K562 (cell line): Measurements from ENCODE around the gene LIN28B. TPM values are rescaled to one million over a fixed set of nuclear protein-coding genes. Genes with fewer than 3 reads are reported as not detected.

ENCODE experiments used
- ATAC-seq: fragments of 200-7000 bp; cut with Tn5 transposase; 3 replicates; pipeline ENCODE4 v1.9.1; 2020; ENCODE audit warnings: moderate library complexity
- BruUV-seq: library from RNA; stranded (reverse); fragments of 400-500 nt; replicated peaks from 2 replicates; lab custom pipeline; 2021; lab: Mats Ljungman, UMichigan
- CTCF ChIA-PET: fragments of 300-600 bp; formaldehyde crosslinking; extraction: SDS; loops from one replicate; lab custom pipeline; 2021; ENCODE audit warnings: low intra/inter-chr PET ratio; lab: Yijun Ruan, JAX
- POLR2A ChIA-PET: fragments of 300-600, 350-650 bp; sonication (Branson Sonifier 250); formaldehyde crosslinking; extraction: SDS; loops from one replicate; lab custom pipeline; 2021; ENCODE audit warnings: antibody characterized with exemption, inconsistent platforms; lab: Yijun Ruan, JAX
- DNase-seq, 4 experiments: peaks; one replicate each; pipeline versions ENCODE4 v3.0.0 to v3.0.0-alpha.2; 2011 to 2018; ENCODE audit warnings: low spot score in 3 of 4, mixed read lengths in 3 of 4; ENCODE audit errors: extremely low read depth in 1 of 4
- FAIRE-seq: peaks from 2 replicates; lab custom pipeline; 2011; peaks lifted over from hg19 to GRCh38; lab: Jason Lieb, UNC
- H2AFZ ChIP-seq: 2 replicates; pipeline ENCODE4 v1.6.0; 2011; ENCODE audit warnings: low read depth, low read length, control low read depth, inconsistent platforms
- H3K27ac ChIP-seq: fragments of 200-600 bp; 3 replicates; pipeline ENCODE4 v1.8.0; 2011; ENCODE audit warnings: low read depth, mild to moderate bottlenecking, control low read depth, inconsistent platforms, low read length, moderate library complexity, mixed read lengths; ENCODE audit errors: extremely low read depth
- H3K27me3 ChIP-seq, 2 experiments: fragments of 300-600 bp in 1 of 2; 2 replicates in 1 of 2; 3 replicates in 1 of 2; pipeline versions ENCODE4 v1.6.0 to v1.8.0; 2011; ENCODE audit warnings: inconsistent platforms in 2 of 2, low read length in 2 of 2, mild to moderate bottlenecking in 1 of 2, mixed read lengths in 1 of 2, moderate library complexity in 1 of 2; ENCODE audit not compliant: control insufficient read depth in 2 of 2, insufficient read depth in 2 of 2
- H3K36me3 ChIP-seq: fragments of 300-600 bp; 3 replicates; pipeline ENCODE4 v1.8.0; 2011; ENCODE audit warnings: mild to moderate bottlenecking, low read length, inconsistent platforms; ENCODE audit not compliant: control insufficient read depth, insufficient read depth
- H3K4me1 ChIP-seq, 2 experiments: fragments of 200-600 bp in 1 of 2; replicated peaks in 1 of 2; 2 replicates in 1 of 2; 3 replicates in 1 of 2; pipeline versions ENCODE4 v1.5.1 to v1.8.0; 2011; ENCODE audit warnings: inconsistent platforms in 2 of 2, low read length in 2 of 2, mild to moderate bottlenecking in 1 of 2, mixed read lengths in 1 of 2, moderate library complexity in 1 of 2; ENCODE audit not compliant: control insufficient read depth in 2 of 2, insufficient read depth in 2 of 2
- H3K4me2 ChIP-seq: 2 replicates; pipeline ENCODE4 v1.6.1; 2011; ENCODE audit warnings: low read length, control low read depth, inconsistent platforms, mixed read lengths; ENCODE audit not compliant: insufficient read depth
- H3K4me3 ChIP-seq: fragments of 200-600 bp; sonication (generic), shearing (Covaris generic); 2 replicates; pipeline ENCODE4 v1.5.1; 2016; ENCODE audit warnings: control low read depth, inconsistent platforms
- H3K79me2 ChIP-seq: fragments of 200-600 bp; 3 replicates; pipeline ENCODE4 v1.8.0; 2011; ENCODE audit warnings: low read length, inconsistent platforms; ENCODE audit not compliant: control insufficient read depth, insufficient read depth
- H3K9ac ChIP-seq, 2 experiments: 2 replicates each; pipeline versions ENCODE4 v1.6.0 to v1.6.1; 2011; ENCODE audit warnings: low read depth in 2 of 2, low read length in 2 of 2, control low read depth in 1 of 2, inconsistent platforms in 1 of 2, mild to moderate bottlenecking in 1 of 2, mixed read lengths in 1 of 2; ENCODE audit not compliant: insufficient read depth in 1 of 2
- H3K9me1 ChIP-seq: one replicate; pipeline ENCODE4 v1.6.0; 2011; ENCODE audit warnings: inconsistent platforms, mild to moderate bottlenecking, low read length, moderate library complexity; ENCODE audit not compliant: control insufficient read depth, insufficient read depth
- H3K9me3 ChIP-seq: replicated peaks from 2 replicates; pipeline ENCODE4 v1.5.1; 2011; ENCODE audit warnings: low read depth, low read length, inconsistent platforms; ENCODE audit not compliant: control insufficient read depth, insufficient read depth
- H4K20me1 ChIP-seq: replicated peaks from 2 replicates; pipeline ENCODE4 v1.6.1; 2011; ENCODE audit warnings: low read length, inconsistent platforms, mixed read lengths; ENCODE audit not compliant: control insufficient read depth, insufficient read depth
- BDP1 ChIP-seq: IDR thresholded peaks from 3 replicates; pipeline ENCODE4 v1.6.1; 2011; ENCODE audit not compliant: insufficient read length, insufficient read depth
- CBFB ChIP-seq: sonication (generic); formaldehyde crosslinking; IDR thresholded peaks from 2 replicates; pipeline ENCODE4 v1.4.0; 2020; ENCODE audit warnings: mild to moderate bottlenecking, missing genetic modification reagents
- CBX3 ChIP-seq, 2 experiments: IDR thresholded peaks; 1 replicate in 1 of 2; 2 replicates in 1 of 2; pipeline ENCODE4 v1.6.1; 2012; ENCODE audit warnings: inconsistent platforms in 2 of 2, low read length in 2 of 2, borderline replicate concordance in 1 of 2, control low read depth in 1 of 2
- CSDE1 ChIP-seq, 2 experiments: fragments of 450-650 bp; IDR thresholded peaks; 2 replicates each; pipeline ENCODE4 v1.6.1; 2016; ENCODE audit warnings: mild to moderate bottlenecking in 1 of 2
- ELF4 ChIP-seq: fragments of 450-650 bp; formaldehyde crosslinking; IDR thresholded peaks from 2 replicates; pipeline ENCODE4 v1.4.0; 2022; ENCODE audit warnings: missing genetic modification characterization
- FOXK2 ChIP-seq, 2 experiments: fragments of 450-650 bp; IDR thresholded peaks in 1 of 2; conservative IDR thresholded peaks in 1 of 2; 2 replicates each; pipeline ENCODE4 v1.6.1; 2016; ENCODE audit warnings: low read depth in 2 of 2, mild to moderate bottlenecking in 1 of 2
- MCM3 ChIP-seq: fragments of 450-650 bp; IDR thresholded peaks from 2 replicates; pipeline ENCODE4 v1.6.1; 2016
- MCM5 ChIP-seq: fragments of 450-650 bp; IDR thresholded peaks from 2 replicates; pipeline ENCODE4 v1.6.1; 2016; ENCODE audit warnings: low read depth
- MTA3 ChIP-seq: fragments of 450-650 bp; formaldehyde crosslinking; IDR thresholded peaks from 2 replicates; pipeline ENCODE4 v1.6.1; 2017; ENCODE audit warnings: mild to moderate bottlenecking, borderline replicate concordance
- NCOA6 ChIP-seq: fragments of 450-650 bp; IDR thresholded peaks from 2 replicates; pipeline ENCODE4 v1.6.1; 2017; ENCODE audit warnings: mild to moderate bottlenecking
- NELFE ChIP-seq: IDR thresholded peaks from 2 replicates; pipeline ENCODE4 v1.6.1; 2011; ENCODE audit warnings: mild to moderate bottlenecking; ENCODE audit not compliant: insufficient read depth, insufficient read length
- POLR2AphosphoS5 ChIP-seq: IDR thresholded peaks from 2 replicates; pipeline ENCODE4 v1.6.1; 2011; ENCODE audit warnings: mild to moderate bottlenecking, low read depth, low read length, moderate library complexity; ENCODE audit not compliant: control insufficient read depth, insufficient read depth
- POLR2B ChIP-seq: fragments of 450-650 bp; IDR thresholded peaks from 2 replicates; pipeline ENCODE4 v1.6.1; 2018; ENCODE audit warnings: low read depth; ENCODE audit not compliant: partially characterized antibody
- POU5F1 ChIP-seq: fragments of 150-350 bp; IDR thresholded peaks from 2 replicates; pipeline ENCODE4 v1.6.1; 2014; ENCODE audit warnings: borderline replicate concordance, low read length, low read depth, mild to moderate bottlenecking; ENCODE audit not compliant: partially characterized antibody
- RBBP5 ChIP-seq: fragments of 200-600 bp; sonication (generic); IDR thresholded peaks from 2 replicates; pipeline ENCODE4 v1.6.1; 2012; ENCODE audit warnings: borderline replicate concordance, mild to moderate bottlenecking, low read length, control low read depth, inconsistent platforms; ENCODE audit not compliant: insufficient read depth, poor library complexity, severe bottlenecking
- SMARCA5 ChIP-seq: fragments of 450-650 bp; IDR thresholded peaks from 2 replicates; pipeline ENCODE4 v1.6.1; 2016
- ZKSCAN1 ChIP-seq: fragments of 150-350 bp; IDR thresholded peaks from 2 replicates; pipeline ENCODE4 v1.6.1; 2016; ENCODE audit warnings: low read depth, low read length
- ZNF133 ChIP-seq: fragments of 250-450 bp; sonication (Bioruptor Pico); IDR thresholded peaks from 2 replicates; pipeline ENCODE4 v1.4.0; 2020; ENCODE audit warnings: mild to moderate bottlenecking
- ZNF354B ChIP-seq: fragments of 250-450 bp; sonication (Bioruptor Pico); IDR thresholded peaks from 2 replicates; pipeline ENCODE4 v1.4.0; 2020
- ZNF764 ChIP-seq: fragments of 250-450 bp; sonication (Bioruptor Pico); IDR thresholded peaks from 2 replicates; pipeline ENCODE4 v1.4.0; 2020; ENCODE audit warnings: low read depth, mild to moderate bottlenecking, moderate library complexity
- WGBS: fragments of 100-300 bp; shearing (Covaris generic); methylation state at CpG from one replicate; pipeline ENCODE4 v1.1.6; 2016; ENCODE audit warnings: low coverage, mixed read lengths; ENCODE audit not compliant: insufficient coverage; ENCODE audit errors: missing lambda C conversion rate; 5-methylcytosine and 5-hydroxymethylcytosine counted together
- in situ Hi-C: fragments of 300-500 bp; cut with MboI; formaldehyde crosslinking; loops from 4 replicates; pipeline ENCODE4 v1.15.0; 2018; ENCODE audit warnings: inconsistent platforms, mixed read lengths
- intact Hi-C: fragments of 100-400 bp; cut with micrococcal nuclease; formaldehyde crosslinking; loops from 2 replicates; pipeline ENCODE4 v1.14.2; 2022
- polyA plus RNA-seq, 8 experiments: library from polyadenylated mRNA; depleted of rRNA in 4 of 8; stranded (reverse) in 5 of 8; unstranded in 3 of 8; fragments of >200 nt; fragmentation: Nextera tagmentation in 2 of 8; fragmentation: Illumina TruSeq in 1 of 8; extraction: Ambion mirVana in 2 of 8; extraction: Trizol in 1 of 8; gene quantifications; 2 replicates each; pipeline versions ENCODE4 v1.2.1 to v1.2.3, GENCODE V29; 2011 to 2014; ENCODE audit warnings: inconsistent platforms in 1 of 8, missing spikeins in 1 of 8
- total RNA-seq, 7 experiments: library from RNA; depleted of rRNA in 6 of 7; stranded (reverse); fragments of >200 nt in 6 of 7; fragmentation: Illumina TruSeq in 2 of 7; extraction: Trizol in 2 of 7; gene quantifications; 2 replicates each; pipeline versions ENCODE4 v1.2.1 to v1.2.3, GENCODE V29; 2011 to 2021; ENCODE audit warnings: low replicate concordance in 1 of 7
- TF ChIP-seq, protein P1 (sequence below): fragments of 250-450 bp; sonication (Bioruptor Pico); IDR thresholded peaks from 2 replicates; pipeline ENCODE4 v1.9.0; 2021; ENCODE audit warnings: mild to moderate bottlenecking
- TF ChIP-seq, protein P2 (sequence below): sonication (generic); formaldehyde crosslinking; IDR thresholded peaks from 2 replicates; pipeline ENCODE4 v1.8.1; 2023; ENCODE audit warnings: mild to moderate bottlenecking, missing genetic modification reagents

The LIN28B gene
- total and polyA plus RNA-seq, 9 of the 15 experiments (the other 6 are each of a cell fraction or from before 2014, with no cell fraction given) = 20.9 to 77.3 (median 42.1) TPM

DNA sequence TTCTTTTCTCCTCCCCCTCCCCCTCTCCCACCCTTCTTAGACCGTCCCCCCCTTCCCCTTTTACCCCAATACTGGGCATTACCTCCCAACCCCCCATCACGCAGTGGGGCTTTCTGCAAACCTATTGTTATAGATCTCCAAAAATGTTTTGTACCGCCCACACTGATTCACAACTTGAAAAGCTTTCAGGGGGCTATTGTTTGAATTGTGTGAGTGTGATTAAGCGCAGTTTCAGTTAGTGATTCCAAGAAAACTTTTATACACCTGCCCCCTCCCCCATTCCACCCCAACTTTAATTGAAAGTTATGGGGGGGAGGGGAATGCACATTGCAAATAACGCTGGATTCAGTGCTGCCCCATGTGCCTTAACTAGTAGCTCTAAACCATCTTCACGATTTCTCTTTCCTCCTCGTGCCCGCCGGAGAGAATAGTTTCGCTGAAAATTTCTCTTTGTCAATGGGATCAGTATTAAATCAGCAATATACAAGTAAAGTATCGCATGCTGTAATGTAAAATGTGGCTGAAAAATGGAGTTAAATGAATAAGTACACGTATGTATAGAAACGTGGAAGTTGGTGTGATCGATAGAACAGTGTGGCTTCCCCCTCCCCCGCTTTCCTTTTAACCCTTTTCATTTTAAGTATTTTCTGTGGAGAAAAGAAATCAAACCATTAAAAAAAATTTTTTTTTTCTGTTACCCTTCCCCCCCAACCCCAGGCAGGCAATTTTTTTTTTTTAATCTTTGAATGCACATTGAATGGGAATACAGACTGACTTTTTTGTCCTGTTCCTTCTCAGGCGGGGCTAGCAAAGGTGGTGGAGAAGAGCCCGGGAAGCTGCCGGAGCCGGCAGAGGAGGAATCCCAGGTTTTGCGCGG is 632 bp downstream of the LIN28B start:
- Histone ChIP-seq H3K4me3 (peak overlapping the region; percentile 56), H3K36me3 (peaks cover 16% of the 10 kb centered on the region; the same call in 1 of the 3 replicates), H3K9me1 (no peaks in the 10 kb centered on the region), H3K79me2 (peaks cover 76% of the 10 kb centered on the region), H3K27me3 (no peaks in the 10 kb centered on the region), H3K4me2 (peak overlapping the region; percentile 83), H3K9me3 (no peaks in the 10 kb centered on the region), H3K27ac (peak overlapping the region; percentile 98), H2AFZ (peak overlapping the region; percentile 68), H4K20me1 (no peaks in the 10 kb centered on the region), H3K9ac (peak overlapping the region; percentile 93 to 97), H3K4me1 (peaks cover 0 to 8% of the 10 kb centered on the region in 2 experiments; a peak in 2 of 5 replicates)
- DNase-seq (peak; percentile 47 to 82 (median 52)), ATAC-seq (peak; percentile 6), FAIRE-seq (peak; percentile 6)
- CTCF ChIA-PET = no interaction called here
- intact Hi-C loops = loop anchor here (2.0 to 5.0 kb wide), 3 partner anchors 15 to 445 kb away; partner anchors contain the start of gene PREP
- in situ Hi-C loops = no loop called here
- BruUV-seq = no TSS peak
- 0% methylated on average over 20 of the region's 21 CpGs for WGBS
- POLR2A ChIA-PET = interaction anchor here (0.5 to 6.2 kb wide), 8 partner anchors 9 to 560 kb away, joined by 3 to 67 read pairs (median 4); no protein-coding TSS in a partner anchor
- peak; percentile 26 for TF ChIP-seq POLR2B
- TF ChIP-seq, protein P1, sequence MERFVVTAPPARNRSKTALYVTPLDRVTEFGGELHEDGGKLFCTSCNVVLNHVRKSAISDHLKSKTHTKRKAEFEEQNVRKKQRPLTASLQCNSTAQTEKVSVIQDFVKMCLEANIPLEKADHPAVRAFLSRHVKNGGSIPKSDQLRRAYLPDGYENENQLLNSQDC = no peak
- no peak for TF ChIP-seq CBX3 (IDR thresholded peaks at IDR 0.05; ENCODE audit: borderline replicate concordance in 1 of 2, low read length in 2 of 2)
- TF ChIP-seq ZNF354B (CRISPR knock-in tag) = no peak
- TF ChIP-seq ZNF764 (CRISPR knock-in tag) = no peak
- TF ChIP-seq CSDE1 (IDR thresholded peaks at IDR 0.05) = peak in 1 of 2 experiments; percentile 12; a peak in 1 of 4 replicates
- no peak for TF ChIP-seq MCM3
- peak; percentile 47; the same call in 1 of the 2 replicates for TF ChIP-seq POLR2AphosphoS5
- TF ChIP-seq NCOA6 = no peak
- TF ChIP-seq CBFB (CRISPR knock-in tag) = no peak
- TF ChIP-seq MCM5 = no peak
- TF ChIP-seq BDP1 = no peak
- no peak for TF ChIP-seq ZNF133 (CRISPR knock-in tag)
- no peak for TF ChIP-seq POU5F1
- TF ChIP-seq ELF4 (CRISPR knock-in tag) = no peak
- TF ChIP-seq, protein P2, sequence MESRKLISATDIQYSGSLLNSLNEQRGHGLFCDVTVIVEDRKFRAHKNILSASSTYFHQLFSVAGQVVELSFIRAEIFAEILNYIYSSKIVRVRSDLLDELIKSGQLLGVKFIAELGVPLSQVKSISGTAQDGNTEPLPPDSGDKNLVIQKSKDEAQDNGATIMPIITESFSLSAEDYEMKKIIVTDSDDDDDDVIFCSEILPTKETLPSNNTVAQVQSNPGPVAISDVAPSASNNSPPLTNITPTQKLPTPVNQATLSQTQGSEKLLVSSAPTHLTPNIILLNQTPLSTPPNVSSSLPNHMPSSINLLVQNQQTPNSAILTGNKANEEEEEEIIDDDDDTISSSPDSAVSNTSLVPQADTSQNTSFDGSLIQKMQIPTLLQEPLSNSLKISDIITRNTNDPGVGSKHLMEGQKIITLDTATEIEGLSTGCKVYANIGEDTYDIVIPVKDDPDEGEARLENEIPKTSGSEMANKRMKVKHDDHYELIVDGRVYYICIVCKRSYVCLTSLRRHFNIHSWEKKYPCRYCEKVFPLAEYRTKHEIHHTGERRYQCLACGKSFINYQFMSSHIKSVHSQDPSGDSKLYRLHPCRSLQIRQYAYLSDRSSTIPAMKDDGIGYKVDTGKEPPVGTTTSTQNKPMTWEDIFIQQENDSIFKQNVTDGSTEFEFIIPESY (CRISPR knock-in tag) = peak; percentile 20; the same call in 1 of the 2 replicates
- peak; percentile 21; the same call in 1 of the 2 replicates for TF ChIP-seq MTA3
- TF ChIP-seq SMARCA5 = no peak
- TF ChIP-seq FOXK2 (conservative IDR thresholded peaks at IDR 0.05 in 1 of 2, IDR thresholded peaks at IDR 0.05 in 1 of 2; ENCODE audit: low read depth in 2 of 2) = no peak
- TF ChIP-seq RBBP5 = no peak
- TF ChIP-seq NELFE = no peak
- TF ChIP-seq ZKSCAN1 = no peak
